H1 (cell line): Measurements from ENCODE around the gene HOXB13. TPM values are rescaled to one million over a fixed set of nuclear protein-coding genes. Genes with fewer than 3 reads are reported as not detected.

Source experiments
- CTCF ChIA-PET: fragments of 300-600 bp; sonication (Branson Sonifier 250); formaldehyde crosslinking; loops from one replicate; lab custom pipeline; 2021; ENCODE audit not compliant: partially characterized antibody; lab: Charles Lee
- POLR2A ChIA-PET: fragments of 300-600 bp; sonication (Branson Sonifier 250); formaldehyde crosslinking; loops from one replicate; lab custom pipeline; 2021; ENCODE audit warnings: inconsistent platforms; ENCODE audit not compliant: partially characterized antibody; lab: Charles Lee
- DNase-seq, 2 experiments: peaks; one replicate each; pipeline versions ENCODE4 v3.0.0 to v3.0.0-alpha.2; 2010 to 2022; ENCODE audit warnings: low spot score in 2 of 2, low read depth in 1 of 2, mixed read lengths in 1 of 2
- FAIRE-seq: peaks from 2 replicates; lab custom pipeline; 2011; peaks lifted over from hg19 to GRCh38; lab: Jason Lieb, UNC
- H2AFZ ChIP-seq: 2 replicates; pipeline ENCODE4 v1.8.1; 2012; ENCODE audit warnings: low read length, inconsistent platforms
- H2AK5ac ChIP-seq: 2 replicates; pipeline ENCODE4 v1.6.1; 2013; ENCODE audit warnings: low read depth, low read length
- H2BK120ac ChIP-seq: replicated peaks from 2 replicates; pipeline ENCODE3; 2013; ENCODE audit warnings: low read depth, low read length, inconsistent platforms
- H2BK12ac ChIP-seq: 2 replicates; pipeline ENCODE4 v1.6.1; 2013; ENCODE audit warnings: low read depth, low read length
- H2BK15ac ChIP-seq: 2 replicates; pipeline ENCODE4 v1.6.1; 2013; ENCODE audit warnings: low read length
- H2BK20ac ChIP-seq: 2 replicates; pipeline ENCODE4 v1.6.1; 2013; ENCODE audit warnings: low read length
- H2BK5ac ChIP-seq: 2 replicates; pipeline ENCODE4 v1.6.1; 2013; ENCODE audit warnings: low read depth, low read length
- H3K14ac ChIP-seq: 2 replicates; pipeline ENCODE4 v1.6.1; 2013; ENCODE audit warnings: inconsistent platforms; ENCODE audit not compliant: insufficient read length
- H3K18ac ChIP-seq: 2 replicates; pipeline ENCODE4 v1.6.1; 2013; ENCODE audit warnings: low read length; ENCODE audit errors: extremely low read depth
- H3K23ac ChIP-seq: 2 replicates; pipeline ENCODE4 v1.6.1; 2013; ENCODE audit warnings: inconsistent platforms; ENCODE audit not compliant: insufficient read length
- H3K23me2 ChIP-seq: 2 replicates; pipeline ENCODE4 v1.6.1; 2013; ENCODE audit warnings: low read depth, low read length
- H3K27ac ChIP-seq: 2 replicates; pipeline ENCODE4 v1.6.1; 2011; ENCODE audit warnings: low read depth, low read length, inconsistent platforms
- H3K27me3 ChIP-seq, 4 experiments: replicated peaks in 1 of 4; 1 replicate in 1 of 4; 2 replicates in 3 of 4; pipeline versions ENCODE4 v1.6.1 to v1.8.1; 2011 to 2013; ENCODE audit warnings: low read length in 3 of 4, mild to moderate bottlenecking in 3 of 4, inconsistent platforms in 2 of 4, mixed read lengths in 2 of 4, moderate library complexity in 1 of 4; ENCODE audit not compliant: control insufficient read depth in 3 of 4, insufficient read depth in 3 of 4; ENCODE audit errors: extremely low read depth in 1 of 4
- H3K36me3 ChIP-seq, 4 experiments: 2 replicates each; pipeline versions ENCODE4 v1.6.1 to v1.8.1; 2011 to 2013; ENCODE audit warnings: mild to moderate bottlenecking in 4 of 4, low read length in 3 of 4, moderate library complexity in 2 of 4, control low read depth in 1 of 4, inconsistent platforms in 1 of 4; ENCODE audit not compliant: insufficient read depth in 4 of 4, control insufficient read depth in 2 of 4
- H3K4ac ChIP-seq: replicated peaks from 2 replicates; pipeline ENCODE3; 2013; ENCODE audit warnings: low read length, low read depth, mixed read lengths, inconsistent platforms; ENCODE audit not compliant: insufficient read length
- H3K4me1 ChIP-seq, 4 experiments: replicated peaks in 1 of 4; 1 replicate in 1 of 4; 2 replicates in 3 of 4; pipeline versions ENCODE4 v1.6.1 to v1.8.1; 2011 to 2013; ENCODE audit warnings: low read length in 3 of 4, inconsistent platforms in 2 of 4, mixed read lengths in 1 of 4; ENCODE audit not compliant: insufficient read depth in 4 of 4, control insufficient read depth in 3 of 4
- H3K4me2 ChIP-seq, 2 experiments: 2 replicates each; pipeline versions ENCODE4 v1.6.1 to v1.8.1; 2011 to 2013; ENCODE audit warnings: low read depth in 2 of 2, low read length in 2 of 2, control low read depth in 1 of 2, inconsistent platforms in 1 of 2, mild to moderate bottlenecking in 1 of 2; ENCODE audit not compliant: insufficient read depth in 1 of 2
- H3K4me3 ChIP-seq, 4 experiments: fragments of 200-600, 300-600 bp in 1 of 4; sonication (generic), shearing (Covaris generic), sonication (Bioruptor Twin) in 1 of 4; 2 replicates each; pipeline versions ENCODE4 v1.5.1 to v1.8.1; 2011 to 2016; ENCODE audit warnings: low read length in 4 of 4, low read depth in 3 of 4, control low read depth in 2 of 4, inconsistent platforms in 2 of 4, mild to moderate bottlenecking in 2 of 4, mixed read lengths in 1 of 4, moderate library complexity in 1 of 4; ENCODE audit not compliant: insufficient read depth in 2 of 4; ENCODE audit errors: extremely low read depth in 1 of 4
- H3K56ac ChIP-seq: replicated peaks from 2 replicates; pipeline ENCODE3; 2013; ENCODE audit warnings: low read depth, mild to moderate bottlenecking, mixed read lengths, low read length, inconsistent platforms; ENCODE audit not compliant: insufficient read length
- H3K79me1 ChIP-seq: 2 replicates; pipeline ENCODE4 v1.6.1; 2013; ENCODE audit warnings: low read depth, low read length, control low read depth
- H3K79me2 ChIP-seq, 2 experiments: 2 replicates each; pipeline versions ENCODE4 v1.6.1 to v1.8.1; 2012 to 2013; ENCODE audit warnings: low read length in 2 of 2, mild to moderate bottlenecking in 2 of 2, inconsistent platforms in 1 of 2; ENCODE audit not compliant: insufficient read depth in 2 of 2, control insufficient read depth in 1 of 2
- H3K9ac ChIP-seq, 4 experiments: replicated peaks in 1 of 4; 1 replicate in 1 of 4; 2 replicates in 3 of 4; pipeline versions ENCODE4 v1.6.1 to v1.8.1; 2011 to 2013; ENCODE audit warnings: low read depth in 3 of 4, low read length in 3 of 4, control low read depth in 2 of 4, mild to moderate bottlenecking in 2 of 4, moderate library complexity in 2 of 4, inconsistent platforms in 1 of 4; ENCODE audit errors: extremely low read depth in 1 of 4
- H3K9me3 ChIP-seq, 2 experiments: 2 replicates each; pipeline versions ENCODE4 v1.6.1 to v1.8.1; 2012 to 2013; ENCODE audit warnings: mild to moderate bottlenecking in 2 of 2, moderate library complexity in 2 of 2, control low read depth in 1 of 2, inconsistent platforms in 1 of 2, low read depth in 1 of 2, low read length in 1 of 2, mixed read lengths in 1 of 2; ENCODE audit not compliant: insufficient read depth in 2 of 2
- H4K20me1 ChIP-seq, 2 experiments: replicated peaks in 1 of 2; 2 replicates each; pipeline versions ENCODE3 to v1.8.1; 2011 to 2013; ENCODE audit warnings: inconsistent platforms in 2 of 2, low read length in 2 of 2, mild to moderate bottlenecking in 1 of 2; ENCODE audit not compliant: insufficient read depth in 2 of 2, control insufficient read depth in 1 of 2
- H4K5ac ChIP-seq: 2 replicates; pipeline ENCODE4 v1.6.1; 2013; ENCODE audit warnings: low read length, low read depth, mixed read lengths, inconsistent platforms; ENCODE audit not compliant: insufficient read length
- H4K8ac ChIP-seq: 2 replicates; pipeline ENCODE4 v1.8.0; 2013; ENCODE audit warnings: mild to moderate bottlenecking, moderate library complexity, low read length, inconsistent platforms; ENCODE audit not compliant: insufficient read depth; ENCODE audit errors: extremely low read depth
- H4K91ac ChIP-seq: replicated peaks from 2 replicates; pipeline ENCODE3; 2013; ENCODE audit warnings: low read length, mixed read lengths, inconsistent platforms; ENCODE audit not compliant: insufficient read length
- BCL11A ChIP-seq, 2 experiments: IDR thresholded peaks; one replicate each; pipeline ENCODE4 v1.6.1; 2011; ENCODE audit warnings: low read depth in 2 of 2, low read length in 2 of 2, mild to moderate bottlenecking in 2 of 2
- EP300 ChIP-seq, 2 experiments: IDR thresholded peaks; 1 replicate in 1 of 2; 2 replicates in 1 of 2; pipeline ENCODE4 v1.6.1; 2011 to 2012; ENCODE audit warnings: low read depth in 2 of 2, low read length in 2 of 2, mild to moderate bottlenecking in 2 of 2, borderline replicate concordance in 1 of 2, inconsistent platforms in 1 of 2, moderate library complexity in 1 of 2
- MAFK ChIP-seq: IDR thresholded peaks from 2 replicates; pipeline ENCODE4 v1.6.1; 2012; ENCODE audit warnings: low read depth, mild to moderate bottlenecking, improper control_type of control experiment, low read length
- RXRA ChIP-seq: IDR thresholded peaks from 2 replicates; pipeline ENCODE4 v1.6.1; 2011; ENCODE audit warnings: low read depth, mild to moderate bottlenecking, low read length, moderate library complexity; ENCODE audit not compliant: insufficient read depth
- WGBS, 2 experiments: shearing (Covaris generic) in 1 of 2; methylation state at CpG; one replicate each; pipeline versions ENCODE4 v1.1.6 to v1.1.7; 2013 to 2015; ENCODE audit warnings: low lambda C conversion rate in 2 of 2, mixed read lengths in 2 of 2, inconsistent platforms in 1 of 2, low coverage in 1 of 2, missing lambda C conversion rate in 1 of 2; ENCODE audit not compliant: insufficient replicate concordance in 2 of 2, insufficient coverage in 1 of 2, insufficient read length in 1 of 2; ENCODE audit errors: extremely low coverage in 1 of 2, missing lambda C conversion rate in 1 of 2; 5-methylcytosine and 5-hydroxymethylcytosine counted together
- polyA plus RNA-seq, 7 experiments: library from polyadenylated mRNA; depleted of rRNA in 3 of 7; stranded (reverse) in 5 of 7; unstranded in 2 of 7; fragments of >200 nt in 5 of 7; fragments of 200-250 nt in 2 of 7; gene quantifications; 1 replicate in 5 of 7; 2 replicates in 1 of 7; 4 replicates in 1 of 7; pipeline versions ENCODE4 v1.2.1 to v1.2.3, GENCODE V29; 2011 to 2013; ENCODE audit warnings: missing spikeins in 2 of 7, mixed read lengths in 2 of 7
- total RNA-seq: library from RNA; stranded (reverse); fragmentation: NEBNext Ultra II Directional; extraction: Animal tissue kit (Norgen Biotek cat#: 25700); gene quantifications from 2 replicates; pipeline ENCODE4 v1.2.1, GENCODE V29; 2021
- TF ChIP-seq, protein P1 (sequence below): IDR thresholded peaks from 2 replicates; pipeline ENCODE4 v1.6.1; 2012; ENCODE audit warnings: low read length, inconsistent platforms
- TF ChIP-seq, protein P2 (sequence below): IDR thresholded peaks from 2 replicates; pipeline ENCODE4 v1.6.1; 2011; ENCODE audit warnings: low read length, improper control_type of control experiment

The HOXB13 gene
- total and polyA plus RNA-seq, 2 of the 8 experiments (the other 6 are each of a cell fraction or from before 2014, with no cell fraction given), result not detected

DNA sequence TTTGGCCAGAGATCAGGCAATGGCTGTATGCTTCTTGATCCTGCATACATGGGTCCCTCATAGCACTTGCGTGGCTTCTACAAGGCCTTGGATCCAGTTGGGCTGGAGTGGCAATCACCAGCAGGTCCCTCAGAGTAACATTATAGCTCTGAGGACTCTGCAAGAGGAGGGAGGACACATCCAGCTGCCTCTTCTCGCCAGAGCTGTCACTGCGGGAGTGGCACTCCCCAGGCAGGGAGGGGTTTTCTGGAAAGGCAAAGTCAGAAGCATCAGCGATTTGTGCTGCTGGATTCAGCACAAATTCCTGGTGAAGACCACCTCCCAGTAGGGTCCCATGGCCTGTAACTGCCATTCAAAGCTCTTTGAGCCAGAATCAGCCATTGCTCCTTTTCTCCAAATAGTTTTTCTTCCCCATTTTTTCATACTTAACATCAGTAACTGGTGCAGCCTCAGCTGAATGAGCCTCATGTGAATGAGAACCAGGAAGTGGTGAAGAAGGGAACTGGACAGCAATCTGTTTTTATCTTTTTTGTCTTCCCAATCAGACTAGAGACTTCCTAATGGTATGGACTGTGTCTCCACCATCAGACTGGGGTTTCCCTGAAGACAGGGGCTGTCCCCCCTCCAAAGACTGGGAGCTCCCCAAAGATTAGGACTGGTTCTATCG lies 40.6 kb upstream of the HOXB13 start:
- Histone ChIP-seq H2BK15ac (no peak overlapping the region), H3K9ac (no peak overlapping the region), H3K56ac (no peak overlapping the region), H2BK20ac (no peak overlapping the region), H3K4me3 (no peak overlapping the region), H4K5ac (no peak overlapping the region), H4K91ac (no peak overlapping the region), H3K4me2 (no peak overlapping the region), H4K8ac (no peak overlapping the region), H2BK120ac (no peak overlapping the region), H4K20me1 (peaks cover 0 to 2% of the 10 kb centered on the region in 2 experiments), H3K27ac (no peak overlapping the region), H3K14ac (no peak overlapping the region), H3K9me3 (no peaks in the 10 kb centered on the region), H3K36me3 (no peaks in the 10 kb centered on the region), H3K4me1 (no peaks in the 10 kb centered on the region), H3K79me1 (no peaks in the 10 kb centered on the region), H3K23me2 (no peaks in the 10 kb centered on the region), H3K4ac (no peak overlapping the region), H2BK5ac (no peak overlapping the region), H3K23ac (no peak overlapping the region), H2AK5ac (no peak overlapping the region), H3K27me3 (peaks cover 0 to 2% (median 0%) of the 10 kb centered on the region in 4 experiments; a peak in 3 of 7 replicates), H3K79me2 (no peaks in the 10 kb centered on the region), H2AFZ (no peak overlapping the region), H3K18ac (no peak overlapping the region), H2BK12ac (no peak overlapping the region)
- DNase-seq, result no peak
- CTCF ChIA-PET, result interaction anchor here (0.6 to 18.8 kb wide), 19 partner anchors 10 to 121 kb away, joined by 3 to 186 read pairs (median 4); partner anchors contain the start of gene PRAC2
- no peak for FAIRE-seq
- POLR2A ChIA-PET, result interaction anchor here (1.2 kb wide), 1 partner anchor 19 kb away, joined by 3 read pairs; no protein-coding TSS in a partner anchor
- WGBS, 2 experiments, result 75% methylated on average over 5 of the region's 5 CpGs; no CpG with 5 or more reads in 1 of the 2 experiments
- TF ChIP-seq EP300 (IDR thresholded peaks at IDR 0.05; ENCODE audit: borderline replicate concordance in 1 of 2, low read depth in 2 of 2, low read length in 2 of 2) (no peak), RXRA (no peak), BCL11A (IDR thresholded peaks at IDR 0.05; ENCODE audit: low read depth in 2 of 2, low read length in 2 of 2) (no peak), MAFK (no peak)
- TF ChIP-seq, protein P1, sequence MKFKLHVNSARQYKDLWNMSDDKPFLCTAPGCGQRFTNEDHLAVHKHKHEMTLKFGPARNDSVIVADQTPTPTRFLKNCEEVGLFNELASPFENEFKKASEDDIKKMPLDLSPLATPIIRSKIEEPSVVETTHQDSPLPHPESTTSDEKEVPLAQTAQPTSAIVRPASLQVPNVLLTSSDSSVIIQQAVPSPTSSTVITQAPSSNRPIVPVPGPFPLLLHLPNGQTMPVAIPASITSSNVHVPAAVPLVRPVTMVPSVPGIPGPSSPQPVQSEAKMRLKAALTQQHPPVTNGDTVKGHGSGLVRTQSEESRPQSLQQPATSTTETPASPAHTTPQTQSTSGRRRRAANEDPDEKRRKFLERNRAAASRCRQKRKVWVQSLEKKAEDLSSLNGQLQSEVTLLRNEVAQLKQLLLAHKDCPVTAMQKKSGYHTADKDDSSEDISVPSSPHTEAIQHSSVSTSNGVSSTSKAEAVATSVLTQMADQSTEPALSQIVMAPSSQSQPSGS, result no peak
- TF ChIP-seq, protein P2, sequence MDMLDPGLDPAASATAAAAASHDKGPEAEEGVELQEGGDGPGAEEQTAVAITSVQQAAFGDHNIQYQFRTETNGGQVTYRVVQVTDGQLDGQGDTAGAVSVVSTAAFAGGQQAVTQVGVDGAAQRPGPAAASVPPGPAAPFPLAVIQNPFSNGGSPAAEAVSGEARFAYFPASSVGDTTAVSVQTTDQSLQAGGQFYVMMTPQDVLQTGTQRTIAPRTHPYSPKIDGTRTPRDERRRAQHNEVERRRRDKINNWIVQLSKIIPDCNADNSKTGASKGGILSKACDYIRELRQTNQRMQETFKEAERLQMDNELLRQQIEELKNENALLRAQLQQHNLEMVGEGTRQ, result no peak
